ENCODE measurements around the gene HNRNPF.
"Not testable (repeated sequence)": the region's sequence is repeated elsewhere in the genome, so short reads cannot be mapped to it uniquely, and the experiment has no call there.

- TF ChIP-seq ZNF8 (CRISPR knock-in tag; IDR thresholded peaks at IDR 0.05); PATZ1 (CRISPR knock-in tag; IDR thresholded peaks at IDR 0.05; ENCODE audit: borderline replicate concordance); ISL1 (CRISPR knock-in tag; IDR thresholded peaks at IDR 0.05); TSHZ2 (CRISPR knock-in tag; IDR thresholded peaks at IDR 0.05); BACH2 (CRISPR knock-in tag; IDR thresholded peaks at IDR 0.05; ENCODE audit: borderline replicate concordance); ARNTL (CRISPR knock-in tag; IDR thresholded peaks at IDR 0.05; ENCODE audit: borderline replicate concordance, low read depth); ZC3H10 (CRISPR knock-in tag; IDR thresholded peaks at IDR 0.05); POU6F1 (CRISPR knock-in tag; IDR thresholded peaks at IDR 0.05; ENCODE audit: borderline replicate concordance, low read depth); CREB5 (CRISPR knock-in tag; IDR thresholded peaks at IDR 0.05; ENCODE audit: low read depth); OSR1 (CRISPR knock-in tag; IDR thresholded peaks at IDR 0.05); RARB (CRISPR knock-in tag; IDR thresholded peaks at IDR 0.05); ZFP3 (CRISPR knock-in tag; IDR thresholded peaks at IDR 0.05); TOX (CRISPR knock-in tag; IDR thresholded peaks at IDR 0.05; ENCODE audit: borderline replicate concordance); SNAI2 (CRISPR knock-in tag; IDR thresholded peaks at IDR 0.05): not testable (repeated sequence)
Measured at GRCh38 chr10:43337536-43337935, 71.5 kb downstream of the HNRNPF start.
